ENCODE data around the gene POMGNT2.
"Not testable (repeated sequence)": the region's sequence is repeated elsewhere in the genome, so short reads cannot be mapped to it uniquely, and the experiment has no call there.

The POMGNT2 gene

DNA sequence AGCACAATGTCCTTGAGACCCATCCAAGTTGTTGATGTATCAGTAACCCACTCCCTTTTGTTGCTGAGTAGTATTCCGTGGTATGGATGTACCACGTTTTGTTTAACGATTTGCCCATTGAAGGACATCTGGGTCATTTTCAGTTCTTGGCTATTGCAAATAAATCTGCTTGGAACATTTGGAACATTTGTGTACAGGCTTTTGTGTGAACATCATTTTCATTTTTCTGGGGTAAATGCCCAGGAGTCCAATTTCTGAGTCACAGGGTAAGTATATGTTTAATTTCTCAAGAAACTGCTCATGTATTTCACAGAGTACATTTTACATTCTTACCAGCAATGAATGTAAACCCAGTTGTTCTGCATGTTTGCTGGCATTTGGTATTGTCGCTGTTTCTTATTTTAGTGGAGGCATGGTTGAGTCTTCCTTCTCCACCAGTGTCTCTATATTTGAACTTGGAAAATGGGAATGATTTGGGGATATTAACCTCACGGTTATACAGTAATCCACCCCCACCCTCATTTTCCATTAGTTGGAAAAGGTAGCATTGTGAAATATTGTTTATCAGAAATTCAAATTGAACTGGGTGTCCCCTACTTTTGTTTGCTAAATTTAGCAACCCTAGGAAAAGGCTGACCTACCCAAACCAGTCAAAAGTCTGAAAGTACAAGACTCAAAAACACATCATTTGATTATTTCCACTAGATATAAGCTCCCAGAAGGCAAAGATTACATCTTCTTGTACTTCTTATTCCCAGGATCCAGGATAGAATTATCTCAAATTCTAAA, 30.8 kb downstream of the POMGNT2 start:
- DNase-seq: no peak

DNA sequence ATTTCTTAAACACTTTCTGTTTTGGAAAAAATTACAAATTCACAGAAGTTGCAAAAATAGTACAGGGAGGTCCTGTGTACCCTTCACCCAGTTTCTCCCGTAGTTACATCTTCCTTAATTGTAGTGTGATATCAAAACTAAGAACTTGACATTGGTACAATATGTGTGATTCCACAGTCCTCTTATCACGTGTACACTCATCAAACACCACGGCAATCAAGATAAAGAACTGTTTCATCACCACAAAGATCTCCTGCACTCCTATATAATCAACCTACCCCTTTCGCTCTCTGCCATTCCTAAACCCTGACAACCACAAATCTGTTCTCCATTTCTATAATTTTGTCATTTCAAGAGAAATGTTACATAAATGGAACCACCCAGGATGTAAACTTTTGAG, 31.4 kb downstream of the POMGNT2 start:
- DNase-seq: no peak

DNA sequence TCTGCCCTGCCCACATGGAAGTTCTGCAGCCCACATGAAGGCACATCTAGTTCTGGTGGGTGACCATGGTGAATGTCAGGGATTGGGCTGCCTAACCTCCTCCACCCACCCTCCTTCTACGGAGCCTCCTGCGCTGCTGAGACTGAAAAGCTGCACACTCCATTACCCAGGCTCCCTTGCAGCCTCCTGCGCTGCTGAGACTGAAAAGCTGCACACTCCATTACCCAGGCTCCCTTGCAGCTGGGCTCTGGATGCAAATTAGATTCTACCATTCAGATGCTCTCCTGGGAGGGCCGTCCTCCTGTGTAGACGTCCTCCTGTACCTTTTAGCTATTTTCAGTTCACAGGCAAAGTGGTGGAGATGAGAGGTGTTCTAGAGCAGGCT, 32.1 kb downstream of the POMGNT2 start:
- DNase-seq: no peak

DNA sequence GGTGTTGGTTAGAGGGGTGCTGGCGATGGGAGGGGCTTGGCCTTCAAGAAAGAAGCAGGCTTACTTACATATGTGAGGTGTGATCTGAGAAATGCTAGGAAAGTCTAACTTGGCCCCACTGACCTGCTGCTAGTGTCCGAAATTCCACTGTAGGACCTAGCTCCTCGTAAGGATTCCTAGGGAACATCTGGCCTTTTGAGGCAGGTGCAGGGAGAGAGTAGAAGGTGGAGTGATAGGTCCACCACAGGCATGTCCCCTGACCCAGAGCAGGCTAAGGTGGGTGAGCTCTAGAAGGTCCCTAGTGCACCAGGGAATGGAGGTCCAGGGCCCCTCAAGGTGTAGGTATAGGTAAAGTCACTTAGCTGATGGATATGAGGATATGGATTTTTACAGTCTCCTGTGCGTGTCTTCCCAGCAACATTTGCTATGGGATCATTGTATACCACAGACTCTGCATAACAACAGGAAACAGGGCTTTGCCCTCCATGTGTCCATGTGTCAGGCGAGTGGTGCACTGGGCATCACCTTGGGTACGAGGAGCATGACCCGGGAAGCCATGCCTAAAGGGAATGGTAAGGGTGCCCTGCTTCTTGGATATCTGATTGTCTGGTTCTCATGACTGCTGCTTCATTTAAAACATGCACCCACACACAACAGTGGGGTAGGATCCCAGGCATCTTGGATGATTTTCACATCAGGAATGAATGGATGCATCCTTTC, 32.6 kb downstream of the POMGNT2 start:
- DNase-seq: no peak

DNA sequence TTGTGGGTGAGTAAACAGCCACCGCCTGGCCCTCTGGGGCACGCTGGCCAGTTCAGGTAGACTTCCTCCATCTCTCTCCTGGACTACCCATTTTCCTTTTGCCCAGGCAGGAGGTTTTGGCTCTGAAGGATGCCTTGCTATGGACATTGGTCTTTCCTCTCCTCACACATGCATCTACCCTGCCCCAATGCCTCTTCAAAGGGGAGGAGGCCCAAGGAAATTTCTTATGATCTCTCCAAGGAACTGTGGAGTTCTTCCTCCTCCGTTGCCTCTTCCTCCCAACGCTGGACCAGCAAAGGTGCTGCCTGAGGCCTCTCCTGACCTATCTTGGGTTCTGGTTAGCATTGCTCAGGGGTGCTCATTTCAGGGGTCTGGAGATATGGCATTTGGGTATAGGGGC, 33.5 kb downstream of the POMGNT2 start:
- no peak for DNase-seq

DNA sequence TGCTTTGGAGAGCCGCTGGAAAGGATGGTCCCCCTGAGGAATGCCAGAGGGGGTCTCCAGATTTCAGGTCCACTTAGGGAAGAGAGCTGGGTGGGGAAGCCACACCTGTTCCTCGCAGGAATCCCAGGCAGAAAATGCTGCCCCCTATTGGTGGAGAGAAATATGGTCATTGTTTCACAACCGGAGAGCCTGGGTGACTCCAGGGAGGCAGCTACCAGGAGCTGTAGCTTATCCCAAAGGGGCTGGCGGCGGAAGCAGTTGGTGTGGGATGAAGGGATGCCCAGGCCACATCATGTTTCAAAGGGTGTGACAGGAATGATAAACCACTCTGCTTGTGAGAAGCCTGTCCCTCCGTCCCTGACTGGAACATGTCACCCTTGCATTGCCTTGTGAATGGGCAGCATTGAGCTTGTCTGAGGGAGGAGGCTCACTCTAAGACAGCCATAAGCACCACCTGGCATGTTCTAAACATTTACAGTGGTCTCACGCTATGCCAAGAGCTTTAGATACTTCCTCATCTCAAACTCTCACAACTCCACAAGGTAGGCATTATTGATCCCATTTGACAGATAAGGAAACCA, 34.5 kb downstream of the POMGNT2 start:
- DNase-seq: no peak

DNA sequence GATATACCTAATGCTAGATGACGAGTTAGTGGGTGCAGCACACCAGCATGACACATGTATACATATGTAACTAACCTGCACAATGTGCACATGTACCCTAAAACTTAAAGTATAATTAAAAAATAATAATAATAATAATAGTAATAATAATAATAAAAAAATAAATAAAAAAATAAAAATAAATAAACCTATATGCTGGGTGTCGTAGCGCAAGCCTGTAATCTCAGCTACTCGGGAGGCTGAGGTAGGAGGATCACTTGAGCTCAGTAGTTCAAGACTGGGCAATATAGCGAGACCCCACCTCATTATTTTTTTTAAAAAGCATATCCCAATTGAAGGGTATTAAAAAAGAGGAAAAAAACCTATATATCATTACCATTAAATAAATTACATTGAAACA, 35.2 kb downstream of the POMGNT2 start:
- not testable (repeated sequence) for DNase-seq

DNA sequence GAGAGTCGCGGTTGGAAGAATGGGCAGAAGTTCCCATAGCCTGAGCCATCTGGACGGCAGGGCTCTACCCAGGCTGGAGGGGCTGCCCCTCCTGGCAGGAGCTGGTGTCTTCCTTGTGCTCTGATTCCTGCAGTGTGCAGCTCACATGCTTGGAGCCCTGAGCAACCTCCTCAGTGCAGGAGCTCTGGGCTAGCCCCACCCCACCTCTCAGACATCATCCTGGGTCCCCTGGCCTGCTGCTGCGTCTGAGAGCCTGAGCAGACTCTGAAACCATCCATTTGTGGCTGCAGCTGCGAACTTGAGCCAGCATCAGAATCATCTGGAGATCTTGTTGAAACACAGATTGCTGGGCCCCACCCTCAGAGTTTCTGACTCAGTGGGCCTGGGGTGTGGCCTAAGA, 42.8 kb downstream of the POMGNT2 start:
- DNase-seq: no peak

DNA sequence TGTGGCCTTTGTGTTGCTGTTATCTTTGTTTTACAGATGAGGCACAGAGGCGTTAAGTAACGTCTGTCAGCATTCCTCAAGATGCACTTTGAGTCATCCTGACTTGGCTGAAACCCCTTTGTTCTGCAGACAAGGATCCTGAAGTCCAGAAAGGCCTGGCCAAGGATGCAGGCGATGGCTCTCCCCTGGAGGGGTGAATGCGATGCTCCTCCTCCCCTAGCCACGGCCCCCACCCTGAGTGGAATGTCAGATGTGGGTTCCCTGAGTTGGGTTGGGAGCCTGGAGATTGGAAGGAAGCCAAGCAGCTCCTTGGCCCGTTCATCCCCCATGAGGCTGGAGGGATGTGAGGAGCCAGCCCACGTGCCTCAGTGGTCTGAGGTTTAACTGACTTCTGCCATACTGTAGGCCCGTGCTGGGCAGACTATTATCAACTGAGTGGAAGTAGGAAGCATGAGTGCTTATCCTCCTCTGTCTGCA, 43.3 kb downstream of the POMGNT2 start:
- no peak for DNase-seq

DNA sequence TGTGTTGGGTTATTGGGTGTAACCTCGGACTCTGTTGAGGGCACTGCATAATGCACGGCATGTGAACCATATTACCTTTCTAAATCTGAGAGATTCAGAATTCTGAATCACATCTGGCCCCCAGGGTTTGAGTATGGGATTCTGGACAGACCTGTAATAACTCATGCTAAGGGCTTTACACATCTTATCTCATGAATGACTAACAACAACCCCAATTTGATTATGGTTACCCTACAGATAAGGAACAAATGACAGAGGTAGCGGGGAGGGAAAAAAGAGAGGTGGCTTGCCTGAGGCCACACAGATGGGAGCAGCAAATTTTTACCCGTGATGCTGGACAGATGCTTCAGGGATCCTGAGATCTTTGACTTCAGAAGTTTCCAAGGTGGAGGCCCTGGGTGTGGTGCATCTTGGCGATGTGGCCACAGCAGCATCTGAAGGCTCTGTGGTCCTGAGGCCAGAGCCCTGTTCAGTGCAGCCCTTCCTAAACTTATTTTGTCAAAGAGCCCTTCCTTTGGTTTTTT, 43.8 kb downstream of the POMGNT2 start:
- DNase-seq: no peak

DNA sequence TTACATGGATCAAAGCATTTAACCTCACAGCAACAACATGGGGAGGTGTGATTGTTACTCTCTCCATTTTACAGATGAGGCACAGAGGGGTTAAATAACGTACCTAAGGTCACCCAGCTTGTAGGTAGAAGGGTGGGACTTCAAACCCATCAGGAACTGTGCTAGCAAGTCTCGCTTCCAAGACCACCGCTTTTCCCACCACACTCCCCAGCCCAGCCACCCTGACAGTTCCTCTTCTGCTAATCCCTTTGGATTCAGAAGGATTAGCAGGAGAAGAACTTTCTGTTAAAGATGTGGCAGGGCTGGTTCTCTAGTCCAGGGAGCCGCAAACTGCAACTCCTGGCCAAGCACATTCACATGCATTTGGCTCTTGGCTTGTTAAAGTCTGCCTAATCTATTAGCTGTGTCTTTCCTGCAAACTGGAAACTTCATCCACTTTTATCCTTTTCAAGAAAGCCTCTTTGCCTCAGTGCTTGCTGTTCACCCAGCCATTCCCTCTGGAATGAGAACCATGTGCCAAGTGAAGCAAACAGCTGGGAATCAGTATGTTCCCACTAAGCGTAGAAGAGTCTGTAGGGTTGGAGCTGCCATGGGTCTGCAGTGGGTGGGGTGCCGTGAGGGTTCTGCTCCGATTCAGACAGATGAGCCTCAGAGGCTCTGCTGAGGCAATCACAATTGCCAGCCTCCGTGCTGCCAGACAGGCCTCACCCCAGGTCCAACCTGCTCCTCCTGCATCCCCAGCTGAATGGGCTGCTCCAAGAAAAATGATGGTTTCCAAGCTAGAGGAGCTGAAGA, 44.6 kb downstream of the POMGNT2 start:
- no peak for DNase-seq

DNA sequence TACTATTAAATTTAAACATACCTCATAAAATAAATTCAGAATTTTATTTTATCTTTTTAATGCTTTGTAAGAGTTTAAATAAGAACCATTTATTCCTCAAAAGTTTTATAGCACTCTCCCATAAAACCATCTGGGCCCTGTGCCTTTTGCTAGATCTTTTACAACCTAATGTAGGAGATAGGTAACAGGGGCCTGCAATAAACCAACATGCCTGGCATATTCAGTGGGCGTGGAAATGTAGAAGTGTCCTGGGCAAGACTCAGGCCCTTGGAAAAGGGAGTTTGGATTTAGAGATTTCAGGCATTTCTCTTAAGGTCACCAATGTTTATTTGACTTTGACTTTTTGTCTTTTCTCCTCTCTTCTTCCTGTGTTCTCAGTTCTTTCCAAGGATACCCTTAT, 46.4 kb downstream of the POMGNT2 start:
- no peak for DNase-seq

DNA sequence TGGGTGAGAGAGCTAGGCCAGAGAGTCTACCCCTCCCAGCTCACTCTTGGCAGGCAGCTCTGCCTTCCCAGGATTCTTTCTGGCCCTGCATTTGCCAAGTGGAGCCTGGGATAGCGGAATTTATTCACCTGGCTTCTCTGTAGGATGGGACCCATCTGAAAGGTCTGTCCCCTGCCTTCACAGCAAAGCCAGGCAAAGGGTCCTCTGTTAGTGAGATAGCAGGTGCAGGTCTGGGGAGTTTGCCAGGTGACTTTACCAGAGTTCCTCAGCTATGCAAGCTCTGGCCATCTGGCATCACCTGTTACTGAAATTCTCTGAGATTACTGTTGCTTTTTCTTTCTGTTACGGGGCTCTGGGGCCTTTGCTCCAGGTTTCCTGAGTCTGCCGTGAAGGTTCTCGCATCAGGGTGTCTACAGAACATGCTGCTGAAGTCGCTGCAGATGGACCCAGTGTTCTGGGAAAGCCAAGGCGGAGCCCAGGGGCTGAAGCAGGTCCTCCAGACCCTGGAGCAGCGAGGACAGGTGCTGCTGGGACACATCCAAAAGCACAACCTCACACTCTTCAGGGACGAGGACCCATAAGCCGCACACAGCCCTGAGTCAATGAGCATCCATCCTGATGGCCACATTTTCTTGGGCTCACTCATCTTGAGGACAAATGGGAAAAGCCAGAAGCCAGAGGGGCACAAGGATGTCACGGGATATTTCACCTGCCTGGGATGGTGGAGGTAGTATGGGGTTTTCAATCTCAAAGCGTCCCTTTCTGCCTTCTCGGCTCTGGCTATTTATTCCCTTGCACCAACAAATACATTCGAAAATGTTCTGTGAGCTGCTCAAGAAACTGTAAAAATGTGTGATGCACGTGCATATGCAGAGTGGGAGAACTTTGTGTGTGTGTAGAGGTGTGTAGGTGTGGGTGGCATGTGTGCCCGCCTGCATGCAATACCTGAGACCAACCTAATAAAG, 49.8 kb downstream of the POMGNT2 start:
- DNase-seq: no peak

DNA sequence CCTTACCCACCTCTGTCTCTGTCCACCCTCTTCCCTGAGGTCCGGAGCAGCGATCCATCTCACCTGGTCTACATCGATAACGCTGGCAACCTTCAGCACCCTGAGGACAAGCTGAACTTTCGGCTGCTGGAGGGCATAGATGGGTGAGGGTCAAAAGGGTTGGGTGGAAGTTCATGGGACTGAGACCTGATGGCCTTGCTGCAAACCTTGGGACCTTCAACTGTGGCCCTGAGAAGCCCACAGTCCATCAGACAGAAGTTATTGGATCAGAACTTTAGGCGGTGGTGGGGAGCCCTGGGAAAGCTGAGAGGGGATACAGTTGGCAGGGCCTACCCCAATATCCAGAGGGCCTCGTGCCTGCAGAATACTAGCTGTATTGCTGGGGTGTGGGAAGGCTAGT, 50.5 kb downstream of the POMGNT2 start:
- DNase-seq: no peak

DNA sequence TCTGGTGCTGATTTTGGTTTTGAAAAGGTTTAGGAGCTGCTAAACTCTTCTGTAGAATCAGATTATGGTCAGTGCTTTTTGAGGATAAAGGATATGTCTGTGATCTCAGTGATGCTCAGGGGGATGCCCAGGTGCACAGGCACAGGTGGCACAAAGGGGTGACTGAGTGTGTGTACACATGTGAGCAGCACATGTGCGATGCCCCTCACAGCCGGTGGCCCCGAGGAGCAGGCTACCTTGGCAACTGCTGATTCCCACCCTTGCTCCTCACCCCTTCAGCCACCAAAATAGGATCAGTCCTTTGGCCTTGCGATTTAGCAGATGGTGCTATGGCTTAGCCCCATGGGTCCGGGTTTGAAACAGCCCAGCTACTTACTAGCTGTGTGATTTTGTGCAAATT, 51.1 kb downstream of the POMGNT2 start:
- no peak for DNase-seq

DNA sequence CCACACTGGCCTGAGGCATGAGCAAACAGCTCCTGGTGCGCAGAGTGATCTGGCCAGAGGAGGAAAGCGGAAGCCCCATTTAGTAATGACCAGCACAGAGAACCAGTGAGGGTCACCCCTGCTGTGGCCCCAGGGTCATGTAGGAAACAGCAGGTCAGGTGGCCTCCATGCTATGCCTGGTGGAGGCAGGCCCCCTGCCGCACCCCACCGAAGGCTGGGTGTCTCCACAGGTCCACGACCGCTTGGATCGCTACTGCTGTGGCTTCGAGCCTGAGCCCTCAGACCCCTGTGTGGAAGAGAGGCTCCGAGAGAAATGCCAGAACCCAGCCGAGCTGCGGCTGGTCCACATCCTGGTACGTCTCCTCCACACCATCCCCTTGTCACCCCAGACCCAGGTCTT, 52.6 kb downstream of the POMGNT2 start:
- no peak for DNase-seq

DNA sequence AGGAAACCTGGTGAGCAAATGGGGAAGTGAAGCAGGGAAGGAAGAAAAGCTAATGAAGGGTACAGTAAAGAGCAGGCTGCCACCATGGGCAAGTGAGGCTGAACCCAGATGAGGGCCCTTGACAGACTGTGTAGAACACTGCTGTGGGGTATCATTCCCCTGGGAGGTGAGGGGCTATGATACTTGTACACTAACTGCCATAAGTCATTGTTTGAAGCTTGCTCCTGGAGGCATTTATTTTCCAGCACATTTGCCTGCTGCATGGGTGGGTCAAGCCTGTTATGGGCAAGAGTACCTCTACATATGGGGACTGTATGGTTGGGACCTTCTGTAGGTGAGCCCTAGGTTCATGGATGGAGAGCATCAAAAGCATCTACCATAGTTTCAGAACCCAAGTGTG, 57.4 kb downstream of the POMGNT2 start:
- DNase-seq: no peak

DNA sequence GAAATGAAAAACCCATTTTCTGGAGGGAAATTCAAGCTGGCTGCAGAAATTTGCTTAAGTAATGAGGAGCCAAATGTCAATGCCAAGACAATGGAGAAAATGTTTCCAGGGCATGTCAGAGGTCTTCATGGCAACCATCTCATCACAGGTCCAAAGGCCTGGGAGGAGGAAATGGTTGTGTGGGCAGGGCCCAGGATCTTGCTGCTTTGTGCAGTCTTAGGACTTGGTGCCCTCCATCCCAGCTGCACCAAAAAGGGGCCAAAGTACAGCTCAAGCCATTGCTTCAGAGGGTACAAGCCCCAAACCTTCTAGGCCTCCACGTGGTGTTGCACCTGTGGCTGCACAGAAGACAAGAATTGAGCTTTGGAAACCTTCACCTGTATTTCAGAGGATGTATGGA, 59.3 kb downstream of the POMGNT2 start:
- no peak for DNase-seq

DNA sequence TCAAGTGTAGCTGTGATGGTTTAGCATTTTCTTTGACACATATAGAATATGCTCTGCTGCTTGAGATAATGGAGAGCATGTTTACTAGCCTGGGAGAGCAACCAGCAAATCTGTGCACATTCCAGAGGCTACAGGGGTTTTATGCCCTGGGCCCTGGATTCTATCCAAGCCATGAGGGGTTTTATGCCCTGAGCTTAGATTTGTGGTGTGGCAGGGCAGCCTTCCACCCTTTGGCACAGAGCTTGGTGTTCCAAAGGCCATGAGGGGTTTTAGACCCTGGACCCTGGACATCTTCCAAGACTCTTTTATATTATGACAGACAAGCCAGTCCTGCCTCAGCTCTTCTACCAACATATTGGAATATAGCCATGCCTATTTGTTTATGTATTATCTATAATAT, 60.8 kb downstream of the POMGNT2 start:
- DNase-seq: not testable (repeated sequence)

DNA sequence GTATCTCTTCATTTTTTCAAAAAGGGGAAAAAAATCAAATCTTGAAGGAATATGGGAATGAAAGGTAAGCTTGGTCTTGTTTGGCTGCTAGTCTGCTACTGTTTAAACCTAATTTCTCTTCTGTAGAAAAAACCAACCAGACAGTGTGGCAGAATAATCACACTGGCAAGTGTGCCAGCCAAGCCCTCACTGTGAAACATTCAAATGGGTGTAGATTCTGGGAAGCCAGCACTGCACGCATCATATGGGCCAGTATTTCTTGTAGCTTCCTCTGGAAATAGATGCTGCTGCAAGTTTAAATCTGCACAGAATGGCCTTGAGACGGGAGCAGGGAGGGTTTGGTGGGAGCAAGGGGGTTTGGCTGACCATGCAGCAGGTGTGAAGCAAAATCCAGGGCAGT, 62.1 kb downstream of the POMGNT2 start:
- DNase-seq: no peak

DNA sequence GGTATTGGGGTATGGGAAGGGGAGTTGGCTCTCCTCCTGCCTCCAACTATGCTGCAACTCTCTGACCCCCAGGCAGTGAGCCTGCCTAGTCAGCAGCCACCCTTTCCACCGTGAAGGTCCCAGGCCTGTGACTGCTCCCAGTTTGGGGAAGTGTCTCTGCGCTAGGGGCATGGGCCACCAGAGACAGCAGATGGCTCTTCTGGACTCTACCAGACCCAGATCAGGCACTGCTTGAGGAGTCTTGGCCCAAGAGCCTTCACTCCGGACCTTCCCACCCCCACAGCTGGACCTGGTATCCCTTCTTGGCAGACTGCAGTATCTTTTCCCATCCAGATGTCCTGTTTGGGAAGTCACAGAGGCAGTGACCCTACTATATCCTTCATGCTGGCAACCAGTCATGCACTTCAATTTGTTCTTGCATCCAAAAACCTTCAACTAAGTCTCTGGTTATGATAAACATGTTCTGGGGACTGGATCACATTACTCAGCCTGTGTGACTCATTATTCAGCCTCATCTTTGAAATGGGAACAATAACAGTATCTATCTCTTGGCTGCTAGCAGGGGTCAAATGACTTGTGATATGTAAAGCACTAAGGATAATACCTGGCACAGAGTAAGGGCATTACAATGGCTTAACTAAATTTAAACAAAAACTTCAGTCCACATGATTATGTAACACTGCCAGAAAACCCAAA, 62.7 kb downstream of the POMGNT2 start:
- DNase-seq: no peak

Measured in DMS 273 treated with DMSO at 0.1 percent for 48 hours (cell line).